GM23338 (cell line): ENCODE results near the gene NOX4.

ENCODE experiments used
- EZH2 ChIP-seq: fragments of 200-600 bp; sonication (generic); IDR thresholded peaks from one replicate; pipeline ENCODE4 v1.8.0; 2017; ENCODE audit warnings: antibody characterized with exemption, mild to moderate bottlenecking, low read depth; ENCODE audit not compliant: unreplicated experiment
- POLR2AphosphoS5 ChIP-seq: IDR thresholded peaks from 2 replicates; pipeline ENCODE4 v1.6.1; 2016; ENCODE audit warnings: antibody characterized with exemption, low read depth

DNA sequence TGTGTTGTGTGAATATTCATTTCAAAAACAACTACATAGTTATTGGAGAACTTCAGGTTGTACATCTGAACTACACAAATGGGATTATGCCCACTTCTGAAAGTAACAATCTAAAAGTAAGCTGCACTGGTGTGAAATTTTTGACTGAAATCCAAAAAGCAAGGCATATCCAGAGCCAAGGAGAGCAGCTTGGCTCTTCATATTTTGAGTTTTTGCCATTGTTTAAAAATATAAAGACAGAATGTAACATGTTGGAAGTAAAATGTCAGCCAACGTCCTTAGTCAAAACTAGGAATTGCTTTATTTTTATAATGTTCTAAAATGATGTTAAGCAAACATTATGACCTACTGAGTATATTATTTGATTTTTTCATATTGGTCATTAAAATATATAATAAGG, 45.8 kb upstream of the NOX4 start:
- no peak for TF ChIP-seq POLR2AphosphoS5
- TF ChIP-seq EZH2 = no peak
